ENCODE measurements around the gene KCNMA1. TPM values are rescaled to one million over a fixed set of nuclear protein-coding genes. Genes with fewer than 3 reads are reported as not detected.

The KCNMA1 gene
- total RNA-seq, 4 donors from 2014 or later = 10.1 to 32.6 (median 20.1) TPM

GRCh38 chr10:76977901-76978300 is 659.7 kb downstream of the KCNMA1 start:
- no peak for ATAC-seq (ENCODE audit: low FRiP score)
- no peak for TF ChIP-seq CTCF (IDR thresholded peaks at IDR 0.05)
- no peak for DNase-seq (ENCODE audit: low spot score)

- no peak for TF ChIP-seq CTCF (IDR thresholded peaks at IDR 0.05)
- no peak for DNase-seq (ENCODE audit: low spot score)
- no peak for ATAC-seq (ENCODE audit: low FRiP score)
These were observed 660.6 kb downstream of the KCNMA1 start for GRCh38 chr10:76977046-76977445.

- DNase-seq (ENCODE audit: low spot score) (no peak), ATAC-seq (ENCODE audit: low FRiP score) (no peak)
- TF ChIP-seq CTCF (IDR thresholded peaks at IDR 0.05) = no peak
These were observed 661.5 kb downstream of the KCNMA1 start for GRCh38 chr10:76976142-76976541.

- ATAC-seq (ENCODE audit: low FRiP score) = no peak
- DNase-seq (ENCODE audit: low spot score) = no peak
- TF ChIP-seq CTCF (IDR thresholded peaks at IDR 0.05) = no peak
These were observed 662.5 kb downstream of the KCNMA1 start for GRCh38 chr10:76975126-76975525.

GRCh38 chr10:76974017-76974691 is 663.5 kb downstream of the KCNMA1 start:
- no peak for TF ChIP-seq CTCF (IDR thresholded peaks at IDR 0.05)
- DNase-seq (ENCODE audit: low spot score) (no peak), ATAC-seq (ENCODE audit: low FRiP score) (no peak)

GRCh38 chr10:76973091-76974016 is 664.3 kb downstream of the KCNMA1 start:
- ATAC-seq (ENCODE audit: low FRiP score) = no peak
- DNase-seq (ENCODE audit: low spot score) = no peak
- no peak for TF ChIP-seq CTCF (IDR thresholded peaks at IDR 0.05)
